Left kidney (tissue), 2 donors: ENCODE results near the gene RNF19B. TPM values are rescaled to one million over a fixed set of nuclear protein-coding genes. Genes with fewer than 3 reads are reported as not detected.

Source experiments
- DNase-seq: peaks from one replicate; pipeline ENCODE4 v3.0.0-alpha.2; 2013
- polyA plus RNA-seq: library from polyadenylated mRNA; unstranded; fragments of 120-200 nt; gene quantifications from one replicate; pipeline ENCODE4 v1.2.1, GENCODE V29; 2013; ENCODE audit not compliant: insufficient read length

The RNF19B gene
- polyA plus RNA-seq, 1 donor: 16.1 TPM

DNA sequence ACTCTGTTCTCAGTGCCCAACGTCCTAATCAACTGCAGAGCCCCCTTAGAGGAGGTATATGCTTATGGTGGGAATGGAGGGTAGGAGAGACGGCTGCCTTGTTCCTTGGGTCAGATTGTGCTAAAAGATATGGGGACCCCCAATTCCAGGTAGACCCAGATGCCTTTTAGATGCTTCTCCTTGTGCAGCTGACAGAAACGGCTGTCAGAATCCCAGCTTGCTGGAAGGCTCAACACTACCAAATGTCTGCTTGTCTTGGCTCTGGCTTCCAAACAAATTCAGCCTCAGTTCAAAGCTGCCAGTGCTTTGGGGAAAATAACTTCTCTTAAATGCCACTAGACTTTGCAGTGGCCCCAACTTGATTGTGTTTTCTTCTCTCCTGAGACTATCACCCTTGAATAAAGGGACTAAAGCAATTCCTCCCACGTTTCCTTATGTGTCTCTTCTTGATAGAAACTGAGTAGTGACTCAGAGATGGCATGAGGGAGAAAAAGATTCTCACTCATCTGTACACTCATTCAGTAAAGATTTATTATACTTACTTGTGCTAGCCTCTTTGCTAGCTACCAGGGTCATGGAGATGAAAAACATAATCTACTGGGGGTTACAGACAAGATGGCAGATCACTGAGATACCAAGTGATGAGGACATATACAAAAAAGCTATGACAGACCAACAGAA lies 3.4 kb upstream of the RNF19B start:
- DNase-seq: no peak

DNA sequence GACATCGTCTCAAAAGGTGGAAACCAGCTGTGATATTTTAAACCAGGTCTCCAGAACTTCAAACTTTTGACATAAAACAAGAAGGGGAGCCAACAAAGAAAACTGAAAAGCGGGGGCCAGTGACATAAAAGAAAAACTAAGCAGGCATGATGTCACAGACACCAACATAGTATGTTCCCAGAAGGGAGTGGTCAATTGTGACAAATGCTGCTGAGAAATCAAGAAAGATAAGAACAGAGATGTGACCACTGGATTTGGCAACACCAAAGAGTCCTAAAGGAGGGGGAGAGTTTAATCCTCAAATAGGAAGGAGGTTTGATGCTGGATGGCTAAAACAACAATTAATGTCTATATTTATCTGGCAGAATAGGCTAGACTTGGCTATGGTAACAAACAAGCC lies 2.3 kb upstream of the RNF19B start:
- DNase-seq: no peak

DNA sequence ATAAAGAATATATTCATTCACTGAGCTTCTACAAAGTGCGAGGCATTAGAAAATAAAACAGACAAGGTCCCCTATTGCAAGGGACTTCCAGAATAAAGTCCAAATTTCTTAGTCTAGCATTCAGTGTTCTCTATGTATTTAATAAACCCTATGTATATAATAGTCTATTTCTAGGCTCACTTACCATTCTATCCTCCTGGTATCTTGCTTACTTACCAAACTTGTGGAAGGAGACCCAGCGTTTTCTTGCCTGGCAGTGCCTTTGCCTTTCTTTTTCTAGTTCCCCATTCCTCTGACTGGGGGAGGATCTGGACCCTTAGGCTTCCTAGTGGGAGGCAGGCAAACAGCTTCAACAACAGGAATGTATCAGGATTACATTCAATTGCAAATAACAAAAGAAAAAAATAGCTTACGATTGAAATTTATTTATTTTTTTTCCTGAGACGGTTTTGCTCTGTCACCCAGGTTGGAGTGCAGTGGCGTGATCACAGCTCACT lies 690 bp upstream of the RNF19B start:
- DNase-seq: no peak

DNA sequence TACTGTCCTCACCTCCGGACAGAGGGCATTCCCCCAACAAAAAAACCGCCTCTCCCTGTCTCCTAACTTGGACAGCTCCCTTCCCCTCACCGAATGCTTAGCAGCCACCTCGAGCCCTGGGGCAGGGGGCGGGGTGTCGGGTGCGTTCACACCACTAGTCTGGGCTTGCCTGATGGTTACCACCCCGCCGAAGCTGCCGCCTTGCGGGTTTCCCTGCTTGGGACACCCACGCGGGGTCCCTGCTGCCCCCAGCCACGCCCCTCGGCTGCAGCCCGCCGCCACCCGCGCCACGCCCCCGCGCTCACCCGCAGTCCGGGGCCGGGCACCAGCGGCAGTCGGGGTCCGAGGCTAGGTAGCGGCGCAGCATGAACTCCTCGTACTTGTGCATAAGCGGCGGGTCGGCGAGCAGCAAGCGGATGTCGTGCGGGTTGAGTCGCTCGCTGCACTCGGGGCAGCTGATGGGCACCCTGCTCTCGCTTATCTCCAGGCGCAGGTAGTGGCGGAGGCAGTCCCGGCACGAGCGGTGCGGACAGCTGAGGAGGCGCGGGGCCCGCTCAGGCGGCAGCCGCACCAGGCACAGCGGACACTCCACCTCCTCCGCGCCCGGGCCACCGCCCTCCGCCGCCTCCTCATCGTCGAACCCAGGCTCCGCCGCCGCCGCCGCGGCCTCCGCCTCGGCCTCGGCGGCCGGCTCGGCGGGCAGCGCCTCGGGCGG lies 706 bp downstream of the RNF19B start:
- no peak for DNase-seq

DNA sequence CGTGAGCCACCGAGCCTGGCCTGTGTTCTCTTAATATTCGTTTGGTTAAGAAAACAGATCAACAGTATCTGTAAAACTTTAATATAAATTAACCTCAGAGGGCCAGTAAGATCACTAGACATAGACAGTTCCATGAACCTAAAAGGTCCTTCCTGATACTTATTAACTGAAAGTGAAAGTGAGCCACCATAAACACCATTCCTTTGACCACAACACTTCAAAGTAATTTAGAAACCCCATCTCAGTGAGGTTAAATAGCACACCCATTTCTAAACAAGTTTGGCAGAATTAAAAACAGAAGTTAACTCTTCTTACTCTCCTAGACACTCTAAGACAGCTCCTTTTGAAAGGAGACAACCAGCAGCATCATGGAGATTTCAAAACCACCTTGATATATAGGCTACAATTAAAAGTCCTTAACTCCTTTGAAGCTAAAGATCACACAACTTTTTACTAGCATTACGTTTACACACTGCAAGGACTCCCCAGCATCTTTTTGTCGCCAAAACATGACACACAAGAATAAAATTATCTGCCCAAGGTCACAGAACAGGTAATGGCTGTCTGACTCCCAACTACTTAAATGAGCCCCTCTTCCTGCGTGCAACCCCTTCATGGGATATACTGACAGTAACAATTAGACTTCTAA lies 2.2 kb downstream of the RNF19B start:
- no peak for DNase-seq

DNA sequence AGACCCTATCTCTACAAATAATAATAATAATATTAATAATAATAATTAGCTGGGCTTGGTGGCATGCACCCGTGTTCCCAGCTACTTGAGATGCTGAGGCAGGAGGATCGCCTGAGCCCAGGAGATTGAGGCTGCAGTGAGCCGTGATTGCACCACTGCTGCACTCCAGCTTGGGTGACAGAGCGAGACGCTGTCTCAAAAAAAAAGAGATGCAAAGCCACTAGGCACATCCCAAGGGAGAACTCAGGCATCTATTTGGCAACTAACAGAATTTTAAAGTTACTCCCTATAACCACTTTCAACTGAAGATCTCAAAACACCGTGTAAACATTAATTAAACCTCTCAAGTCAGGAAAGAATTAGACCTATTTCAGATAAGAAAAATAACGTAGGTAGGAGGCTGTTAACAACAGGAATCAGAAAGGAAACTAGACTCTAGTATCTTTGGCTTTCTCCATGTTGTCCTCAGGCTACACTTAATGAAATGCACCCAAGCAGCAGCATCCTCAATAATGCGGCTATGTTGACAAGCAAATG lies 3.7 kb downstream of the RNF19B start:
- no peak for DNase-seq

DNA sequence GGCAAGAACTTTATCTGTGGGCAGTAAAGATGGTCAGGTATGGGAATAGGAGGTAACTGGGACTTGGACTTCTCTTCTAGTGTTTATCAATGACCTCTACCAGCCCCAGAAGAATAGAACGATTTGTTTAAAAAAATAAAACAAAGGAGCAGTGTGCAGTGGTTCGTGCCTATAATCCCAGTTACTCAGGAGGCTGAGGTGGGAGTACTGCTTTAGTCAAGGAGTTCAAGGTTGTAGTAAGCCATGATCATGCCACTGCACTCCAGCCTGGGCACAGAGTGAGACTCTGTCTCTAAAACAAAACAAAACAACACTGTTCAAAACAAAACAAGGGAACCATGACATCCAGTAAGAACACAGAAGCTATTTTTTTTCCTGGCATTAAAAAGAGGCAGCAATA lies 4.3 kb downstream of the RNF19B start:
- no peak for DNase-seq

DNA sequence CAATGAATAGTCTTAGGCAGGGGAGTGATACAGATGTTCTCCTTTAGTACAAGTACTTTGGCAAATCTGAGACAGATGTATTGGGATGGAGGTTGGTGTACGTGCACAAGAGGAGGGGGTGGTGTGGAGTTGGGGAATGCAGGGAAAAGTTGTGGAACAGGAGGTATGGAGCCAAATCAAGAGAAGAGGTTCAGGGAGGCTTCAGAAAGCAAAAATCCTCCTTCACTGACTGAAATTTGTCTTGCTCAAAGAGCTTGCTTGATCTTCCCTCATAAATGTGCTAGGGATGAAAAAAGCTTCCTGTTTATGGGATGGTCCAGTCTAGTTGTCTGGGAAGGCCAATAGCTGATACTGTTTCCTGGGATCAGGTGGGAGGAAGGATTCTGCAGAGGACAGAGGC lies 5.8 kb downstream of the RNF19B start:
- no peak for DNase-seq

DNA sequence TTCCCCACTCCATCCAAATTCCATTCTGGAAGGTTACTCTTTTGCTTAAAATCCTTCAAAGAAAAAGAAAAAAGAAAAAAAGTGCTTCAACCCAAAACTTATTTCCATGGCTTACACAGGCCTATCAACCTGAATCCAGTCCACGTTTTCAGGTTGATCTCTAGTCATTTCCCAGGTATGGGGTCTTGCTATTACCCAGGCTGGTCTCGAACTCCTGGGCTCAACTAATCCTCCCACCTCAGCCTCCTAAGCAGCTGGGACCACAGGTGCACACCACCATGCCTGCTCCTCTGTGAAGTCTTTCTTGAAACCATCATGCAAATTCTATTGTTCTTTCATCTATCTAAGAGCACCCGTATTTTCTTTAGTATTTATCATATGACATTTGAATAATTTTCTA lies 7.6 kb downstream of the RNF19B start:
- no peak for DNase-seq

DNA sequence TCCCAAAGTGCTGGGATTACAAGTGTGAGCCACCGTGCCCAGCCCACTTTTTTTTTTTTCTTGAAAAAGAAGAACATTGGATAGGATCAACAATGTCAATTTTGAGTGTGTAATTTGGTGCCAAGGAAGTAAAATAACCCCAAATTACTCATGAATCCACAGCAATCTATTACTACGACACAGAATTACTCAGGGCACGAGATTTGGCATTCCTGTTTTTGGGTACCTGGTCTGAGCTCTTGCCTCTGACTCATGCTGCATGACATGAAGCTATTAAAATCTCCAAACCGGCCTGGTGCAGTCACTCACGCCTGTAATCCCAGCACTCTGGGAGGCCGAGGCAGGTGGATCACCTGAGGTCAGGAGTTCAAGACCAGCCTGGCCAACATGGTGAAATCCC lies 10.4 kb downstream of the RNF19B start:
- no peak for DNase-seq

DNA sequence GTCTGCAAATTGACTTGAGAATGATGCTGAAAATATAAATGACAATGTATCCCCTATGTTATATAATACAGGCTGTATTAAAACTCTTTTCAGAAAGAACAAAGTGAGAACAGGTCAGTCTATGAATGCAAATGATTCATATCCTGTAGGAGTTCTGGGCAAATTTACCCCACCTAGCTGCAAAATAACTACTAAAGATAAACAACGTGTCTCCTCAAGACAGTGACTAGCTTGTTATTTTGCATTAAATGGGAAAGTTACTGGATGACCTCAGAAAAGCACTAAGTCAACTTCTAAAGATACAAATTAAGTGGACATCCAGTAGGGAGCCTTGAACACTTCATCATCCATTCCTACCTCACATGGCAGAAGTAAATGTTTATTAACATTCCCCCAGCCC lies 11.1 kb downstream of the RNF19B start:
- DNase-seq: no peak

DNA sequence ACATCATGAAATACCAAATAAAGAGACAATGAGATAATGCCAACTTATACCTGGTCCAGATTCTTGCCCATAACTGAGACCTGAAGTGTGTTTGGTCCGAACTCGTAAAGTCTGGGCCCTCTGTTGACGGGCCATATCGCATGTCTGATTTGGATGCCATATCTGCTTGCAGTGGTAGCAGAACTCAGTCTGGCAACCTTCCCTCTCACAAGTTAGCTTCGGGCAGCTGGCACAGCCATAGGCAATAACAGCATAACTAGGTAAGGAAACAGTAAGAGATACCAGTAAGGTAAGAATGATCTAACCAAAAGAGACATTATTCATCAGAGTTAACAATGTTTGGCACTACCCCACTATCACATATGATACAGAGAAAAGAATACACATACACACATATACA lies 15.1 kb downstream of the RNF19B start:
- DNase-seq: no peak

DNA sequence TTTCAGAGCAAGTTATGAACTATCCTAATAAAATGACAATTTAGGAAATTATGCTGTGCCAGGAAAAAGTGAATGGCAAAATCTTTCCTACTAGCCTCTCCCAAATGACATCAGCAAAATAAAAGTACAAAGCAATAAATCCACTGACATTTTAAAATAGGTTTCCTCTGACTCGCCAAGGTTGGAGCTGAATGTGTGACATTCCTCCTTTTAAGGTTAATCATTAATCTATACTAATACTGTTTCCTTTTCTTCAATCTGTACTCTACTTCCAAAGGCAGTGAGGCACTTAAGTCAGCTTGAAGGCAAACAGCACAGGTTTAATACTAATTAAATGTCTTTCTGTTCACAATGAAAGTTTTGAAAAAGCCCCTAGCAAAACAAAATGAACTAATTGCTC lies 15.7 kb downstream of the RNF19B start:
- no peak for DNase-seq

DNA sequence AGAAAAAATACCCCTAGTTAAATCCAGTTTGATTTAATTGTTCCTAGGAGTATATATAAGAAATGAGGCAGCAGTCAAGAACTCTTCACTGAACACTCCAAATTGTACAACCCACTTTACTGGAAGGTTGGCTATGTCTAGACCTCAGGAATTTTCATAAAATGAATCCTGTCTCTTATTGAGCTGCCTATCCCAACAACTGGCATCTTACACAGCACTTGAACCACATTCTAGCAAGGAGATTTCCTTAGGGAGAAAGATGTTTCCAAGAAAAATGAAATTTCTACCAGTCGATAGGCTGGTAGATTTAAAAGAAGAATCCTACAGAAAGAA lies 16.3 kb downstream of the RNF19B start:
- no peak for DNase-seq

DNA sequence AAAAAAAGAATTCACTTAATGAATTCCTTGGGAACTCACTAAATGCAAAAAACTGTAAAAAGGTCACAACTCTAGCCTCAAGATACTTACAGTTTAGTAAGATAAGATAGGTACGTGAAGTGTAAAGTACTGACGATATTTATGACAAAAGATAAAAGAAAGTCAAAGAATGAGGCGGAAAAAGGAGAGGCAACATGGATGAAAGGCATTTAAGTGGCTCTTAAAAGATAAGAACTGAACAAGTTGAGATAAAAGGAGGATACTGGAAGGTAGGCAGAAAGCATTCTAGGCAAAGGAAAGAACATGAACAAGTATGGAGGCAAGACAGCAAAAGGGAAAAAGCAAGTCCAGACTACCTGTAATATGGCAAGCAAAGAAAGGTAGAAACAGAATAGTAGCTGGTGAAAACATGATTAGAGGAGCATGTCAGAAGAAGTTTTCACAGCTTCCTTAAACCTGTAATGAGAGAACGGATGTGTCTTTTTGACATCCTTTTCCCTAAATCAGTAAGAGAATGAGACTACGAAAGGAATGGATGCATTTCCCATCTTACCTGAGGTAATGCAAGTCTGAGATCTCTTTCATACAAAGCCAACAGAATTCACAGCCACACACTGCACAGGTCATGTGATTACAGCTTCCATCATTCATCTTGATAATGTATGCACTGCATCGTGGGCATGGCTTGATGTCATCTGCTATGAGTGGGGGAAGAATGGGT lies 16.8 kb downstream of the RNF19B start:
- no peak for DNase-seq

DNA sequence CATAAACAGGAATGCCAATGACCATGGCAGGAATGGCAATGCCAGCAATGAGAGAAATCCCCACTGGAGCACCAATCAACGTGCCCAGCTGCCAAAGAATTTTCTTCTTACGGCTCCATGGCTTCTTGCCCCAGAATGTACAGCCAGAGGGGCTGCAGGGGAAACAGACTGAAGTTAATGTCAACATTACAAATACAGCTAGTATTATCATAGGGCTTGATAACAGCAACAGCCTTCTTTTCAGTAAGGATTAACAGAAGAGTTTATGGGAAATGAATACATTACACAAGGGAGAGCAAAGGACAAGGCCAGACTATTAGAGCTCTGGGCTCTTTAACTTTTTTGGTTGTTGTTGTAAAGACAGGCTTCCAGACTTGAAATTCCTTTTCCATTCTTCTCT lies 18.2 kb downstream of the RNF19B start:
- no peak for DNase-seq

DNA sequence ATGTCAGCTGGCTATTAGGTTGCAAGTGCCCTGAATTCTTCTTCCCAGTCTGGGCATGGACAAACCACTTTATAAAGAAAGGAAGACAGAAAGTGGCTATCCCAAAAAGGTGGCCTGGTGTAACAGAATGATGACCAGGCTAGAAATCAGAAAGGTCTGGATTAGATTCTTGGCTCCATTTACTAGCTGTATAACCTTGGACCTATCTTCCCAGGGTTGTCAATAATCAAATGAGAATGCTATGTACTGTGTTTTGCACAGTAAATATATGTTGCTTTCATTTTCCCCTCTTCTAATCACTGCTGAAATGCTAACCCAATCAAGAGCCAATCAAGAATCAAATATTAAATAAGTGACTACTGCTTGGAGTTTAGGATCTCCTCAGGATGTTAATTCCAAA lies 20.4 kb downstream of the RNF19B start:
- no peak for DNase-seq

DNA sequence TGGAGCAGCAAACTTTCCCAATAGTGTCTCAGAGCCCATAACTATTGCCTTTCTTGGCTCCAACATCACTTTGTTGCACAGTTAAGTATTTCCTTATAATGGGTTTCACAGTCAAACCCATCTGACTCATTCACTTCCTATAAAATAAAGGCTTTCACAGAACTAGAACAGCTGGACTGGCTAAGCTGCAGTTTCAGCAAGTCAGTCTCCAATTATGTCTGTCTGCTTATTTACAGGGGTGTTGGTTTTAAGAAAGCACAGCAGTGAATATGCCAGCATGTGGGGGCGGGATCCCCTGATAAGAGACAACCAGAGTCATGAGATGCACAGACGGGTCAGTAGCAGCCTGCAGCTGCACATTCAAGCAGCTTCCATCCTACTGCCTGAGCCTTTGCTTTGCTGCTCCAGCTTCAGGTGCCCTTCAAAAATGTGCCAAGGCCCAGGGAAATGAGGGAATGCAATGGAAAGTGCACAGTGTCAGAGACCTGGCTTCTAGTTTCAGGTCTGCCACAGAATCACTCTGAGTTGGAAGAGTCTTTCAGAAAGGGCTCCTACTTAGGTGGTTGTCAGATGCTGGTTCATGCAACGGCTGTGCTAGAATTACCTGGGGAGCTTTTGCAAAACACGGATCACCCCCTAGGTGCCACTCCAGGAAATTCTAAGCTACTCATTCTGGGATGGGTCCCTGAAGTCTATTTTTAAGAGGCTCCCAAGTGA lies 24.8 kb downstream of the RNF19B start:
- no peak for DNase-seq

DNA sequence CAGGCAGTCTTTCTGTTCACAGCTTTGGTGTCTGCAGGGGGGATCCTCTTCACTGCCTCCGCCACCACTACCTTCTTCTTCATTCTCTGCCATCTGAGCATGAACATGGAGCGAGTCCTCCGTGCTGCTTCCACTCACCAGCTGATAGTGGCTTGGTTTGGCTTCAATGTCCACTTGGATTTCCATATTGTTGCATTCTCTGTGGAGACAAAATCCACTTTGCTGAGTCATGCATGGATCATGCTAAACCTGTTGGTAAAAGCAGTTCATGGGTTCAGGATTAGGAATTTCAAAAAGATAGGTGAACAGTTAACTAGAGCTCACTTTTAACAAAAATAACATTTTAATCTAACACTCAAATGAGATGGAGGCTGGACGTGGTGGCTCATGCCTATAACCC lies 27.5 kb downstream of the RNF19B start:
- no peak for DNase-seq

DNA sequence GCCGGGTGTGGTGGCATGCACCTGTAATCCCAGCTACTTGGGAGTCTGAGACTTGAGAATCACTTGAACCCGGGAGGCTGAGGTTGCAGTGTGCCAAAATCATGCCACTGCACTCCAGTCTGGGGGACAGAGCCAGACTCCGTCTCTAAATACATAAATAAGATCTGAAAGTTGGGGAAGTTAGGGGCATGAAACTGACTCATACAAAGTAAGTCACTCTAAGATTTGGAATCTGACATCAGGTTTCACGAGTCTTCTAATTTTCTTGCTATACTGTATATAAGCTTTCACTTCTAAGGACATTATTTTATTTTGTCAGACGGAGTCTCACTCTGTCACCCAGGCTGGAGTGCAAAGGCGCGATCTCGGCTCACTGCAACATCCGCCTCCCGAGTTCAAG lies 30.1 kb downstream of the RNF19B start:
- DNase-seq: no peak

DNA sequence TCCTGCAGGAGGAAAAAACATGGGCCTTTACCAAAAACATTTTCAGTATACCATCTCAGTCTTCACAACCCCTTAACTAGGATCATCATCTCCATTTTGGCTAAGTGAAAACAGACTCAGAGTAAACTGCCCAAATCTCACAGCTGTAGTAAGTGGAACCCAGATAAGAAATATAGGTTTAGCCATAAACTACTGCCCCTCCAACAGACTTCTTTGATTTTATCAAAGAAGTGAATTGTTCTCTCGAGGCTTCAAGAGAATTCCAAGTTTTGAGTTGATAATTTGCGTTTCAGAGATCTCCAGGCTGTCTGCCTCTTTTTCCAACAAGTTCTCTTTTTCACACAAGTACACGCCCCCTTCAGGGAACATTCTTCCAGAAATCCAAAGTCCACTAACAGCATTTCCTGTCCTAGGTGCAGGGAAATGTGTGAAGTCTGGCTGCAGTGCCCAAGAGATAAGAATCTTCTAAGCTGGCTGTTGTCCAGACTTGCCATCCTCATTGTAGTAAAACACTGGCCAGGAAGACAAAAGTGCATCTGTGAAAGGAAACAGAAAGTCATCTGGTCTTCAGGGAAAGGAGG lies 30.8 kb downstream of the RNF19B start:
- no peak for DNase-seq

DNA sequence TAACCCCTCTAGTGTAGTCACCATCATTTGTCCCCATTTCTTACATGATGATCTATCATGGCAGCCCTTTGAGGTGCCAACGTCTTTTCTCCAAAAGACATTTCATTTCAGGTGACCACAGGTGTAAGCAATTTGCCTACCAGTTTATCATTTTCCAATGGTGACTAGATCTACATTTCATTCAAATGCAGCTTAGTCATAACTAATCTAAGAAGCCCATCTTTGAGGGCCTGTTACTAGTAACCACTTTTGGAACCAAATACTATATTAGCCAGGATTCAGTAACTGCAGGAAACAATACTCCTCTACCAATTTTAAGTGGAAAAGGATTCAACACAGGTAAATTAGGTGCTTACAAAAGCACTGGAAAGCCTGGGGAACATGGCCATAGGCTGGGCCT lies 32.8 kb downstream of the RNF19B start:
- DNase-seq: no peak
